Measurements from ENCODE around the gene TMEM266.

GRCh38 chr15:76065245-76065644, 5.5 kb downstream of the TMEM266 start:
- TF ChIP-seq CTCF (conservative IDR thresholded peaks at IDR 0.05 in 1 of 2, IDR thresholded peaks at IDR 0.05 in 1 of 2; ENCODE audit: extremely low read depth in 1 of 2, insufficient read depth in 1 of 2, low read depth in 1 of 2, low read length in 2 of 2) (no peak), EZH2 (IDR thresholded peaks at IDR 0.05; ENCODE audit: borderline replicate concordance, low read length) (no peak)
